GM20431 (cell line): ENCODE results near the gene SNAPC1.

Source experiments
- in situ Hi-C: fragments of 300-500 bp; cut with MseI, MboI; formaldehyde crosslinking; loops from one replicate; pipeline ENCODE4 v1.15.0; 2020; ENCODE audit warnings: low sequenced_read_pairs; ENCODE audit not compliant: unreplicated experiment

The SNAPC1 gene

GRCh38 chr14:61803755-61804154, 41.5 kb downstream of the SNAPC1 start:
- in situ Hi-C loops = no loop called here

GRCh38 chr14:61805451-61805850, 43.2 kb downstream of the SNAPC1 start:
- in situ Hi-C loops = no loop called here

DNA sequence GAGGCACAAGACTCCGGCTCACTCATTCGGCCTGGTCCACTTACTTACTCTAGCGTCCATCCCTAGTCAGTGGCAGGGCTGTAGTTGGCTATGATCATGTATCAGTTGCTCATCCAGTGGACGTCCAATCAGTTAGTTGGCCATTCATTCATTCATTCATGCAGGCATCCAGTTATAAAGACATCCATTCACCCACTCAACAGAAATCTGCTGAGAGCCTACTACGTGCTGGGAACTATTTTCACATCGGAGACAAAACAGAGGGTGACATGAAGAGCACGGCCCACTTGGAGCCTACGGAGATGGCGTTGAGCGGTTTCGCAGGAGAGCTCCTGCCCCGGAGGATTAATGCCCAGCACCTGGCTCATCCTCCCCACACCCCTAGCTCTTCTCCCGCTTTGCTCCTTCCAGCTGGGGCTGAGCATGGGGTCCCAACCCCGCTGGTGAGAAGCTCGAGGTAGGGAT, 49.7 kb downstream of the SNAPC1 start:
- in situ Hi-C loops = no loop called here

DNA sequence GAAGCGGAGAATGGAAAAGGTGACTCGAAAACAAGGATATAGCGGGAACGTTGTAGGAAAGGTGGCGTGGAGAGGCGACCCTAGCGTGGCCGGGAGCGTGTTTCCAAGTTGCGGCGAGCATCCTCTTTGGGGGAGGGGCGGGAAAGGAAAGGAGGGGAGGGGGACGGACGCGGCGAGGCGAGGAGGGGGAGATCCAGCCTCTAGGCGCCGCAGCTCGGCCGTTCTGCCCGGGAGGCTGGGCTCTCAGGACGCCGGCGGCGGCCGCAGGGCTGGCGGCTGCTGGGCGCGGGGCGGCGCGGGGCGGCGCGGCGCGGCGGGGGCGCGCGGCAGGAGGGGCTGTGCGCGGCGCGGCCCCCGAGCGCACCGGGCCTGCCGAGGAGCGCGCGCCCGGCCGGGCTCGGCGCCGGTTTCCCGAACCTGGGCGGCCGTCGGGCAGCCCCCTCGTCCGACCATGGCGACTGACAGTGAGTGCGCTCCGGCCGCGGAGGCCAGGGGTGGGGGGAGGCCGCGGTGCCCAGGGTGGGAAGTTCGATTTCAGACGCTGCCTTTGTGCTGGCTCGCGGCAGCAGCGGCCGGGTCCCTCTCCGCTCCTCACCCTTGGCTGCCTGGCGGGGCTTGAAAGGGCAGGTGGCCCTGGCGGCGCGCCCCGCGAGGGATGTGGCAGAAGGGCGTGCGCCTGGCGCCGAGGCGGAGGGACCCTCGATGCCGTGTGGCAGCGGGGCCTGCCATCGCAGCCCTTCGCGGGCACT, 50.3 kb downstream of the SNAPC1 start, which contains the start of gene SYT16:
TSS of gene SYT16 (plus strand) at position 357 of the 749 bp plus-strand sequence.
- in situ Hi-C loops = no loop called here

DNA sequence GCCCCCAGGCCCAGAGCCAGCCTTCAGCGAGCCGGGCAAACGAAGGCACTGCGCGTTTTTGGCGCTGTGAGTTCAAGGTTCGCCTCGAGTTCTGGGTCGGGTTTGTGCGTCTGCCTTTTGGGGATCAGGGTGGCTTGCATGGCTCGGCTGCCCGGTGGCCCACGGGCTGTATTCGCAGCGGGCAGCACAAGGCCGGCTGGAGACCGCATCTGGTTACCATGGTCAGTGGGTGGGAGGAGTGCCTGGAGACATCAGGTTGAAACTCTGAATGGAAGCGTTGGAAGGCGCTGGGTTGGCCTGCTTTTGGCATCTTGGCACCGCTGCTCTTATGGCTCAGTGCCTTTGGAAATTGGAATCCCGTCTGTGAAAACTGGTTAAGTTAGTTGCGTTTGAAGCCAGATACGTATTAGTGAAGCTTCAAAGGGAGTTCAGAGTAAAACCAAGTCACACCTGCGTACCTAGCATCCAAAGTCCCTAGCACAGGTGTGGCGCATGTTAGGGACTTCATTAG, 50.9 kb downstream of the SNAPC1 start:
- in situ Hi-C loops = no loop called here

DNA sequence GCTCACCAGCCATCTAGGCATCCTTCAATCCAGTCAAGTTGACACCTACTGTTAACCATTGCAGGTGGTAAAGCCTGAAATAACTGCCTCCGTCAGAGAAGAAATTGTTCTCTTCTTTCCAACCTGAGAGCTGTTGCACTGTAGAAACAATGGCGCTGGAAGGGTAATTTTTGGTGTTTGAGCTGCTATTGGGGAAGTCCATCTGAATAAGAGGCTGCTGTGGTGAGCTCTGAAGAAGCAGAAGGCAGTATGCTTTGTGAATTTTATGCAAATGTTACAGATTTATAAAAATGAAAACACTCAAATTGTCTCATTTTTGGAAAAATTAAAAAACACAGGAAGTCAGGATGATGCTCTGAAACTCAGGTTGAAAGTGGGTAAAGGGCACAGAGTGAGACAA, 60.2 kb downstream of the SNAPC1 start:
- in situ Hi-C loops = no loop called here

DNA sequence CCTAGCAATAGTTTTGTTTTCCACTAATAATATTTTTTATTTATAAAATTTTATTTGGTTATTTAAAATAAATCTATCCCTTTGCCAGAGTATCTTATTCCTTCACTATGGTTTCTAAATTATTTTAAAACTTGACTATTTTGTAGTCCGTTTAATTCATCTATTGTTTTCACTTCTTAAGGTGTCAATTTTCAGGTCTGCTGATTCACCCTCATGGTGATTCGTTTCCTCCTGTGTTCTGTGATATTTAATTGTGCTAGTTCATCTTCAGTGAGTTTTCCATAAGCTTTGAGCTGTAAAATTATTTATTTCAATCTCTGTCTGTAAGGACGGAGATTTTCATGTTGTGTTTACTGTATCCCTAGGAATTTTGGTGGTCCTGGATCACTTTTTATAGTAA, 70.6 kb downstream of the SNAPC1 start:
- in situ Hi-C loops = loop anchor here (10.0 kb wide), 1 partner anchor 378 kb away; no protein-coding TSS in a partner anchor

DNA sequence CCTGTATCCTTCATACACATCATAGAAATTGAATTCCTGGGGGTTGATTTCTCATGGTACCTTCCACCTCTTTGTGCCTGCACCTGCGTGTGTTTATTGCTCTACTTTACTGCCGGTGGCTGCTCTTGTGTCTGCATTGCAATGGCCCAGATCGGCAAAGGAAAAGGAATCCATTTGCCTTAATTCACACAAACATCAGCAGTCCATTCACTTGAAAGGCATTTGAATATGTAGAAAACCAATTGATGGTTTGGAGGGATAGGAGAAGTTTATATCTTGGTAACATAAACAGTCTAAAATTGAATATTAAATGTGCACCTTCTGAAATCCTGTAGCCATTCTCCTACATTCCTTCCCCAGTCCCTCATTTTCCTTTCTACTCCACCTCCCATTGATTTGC, 74.0 kb downstream of the SNAPC1 start:
- in situ Hi-C loops = loop anchor here (10.0 kb wide), 1 partner anchor 381 kb away; no protein-coding TSS in a partner anchor

GRCh38 chr14:61836807-61837206, 74.6 kb downstream of the SNAPC1 start:
- in situ Hi-C loops = loop anchor here (10.0 kb wide), 1 partner anchor 382 kb away; no protein-coding TSS in a partner anchor

GRCh38 chr14:61837336-61838229, 75.4 kb downstream of the SNAPC1 start:
- in situ Hi-C loops = loop anchor here (10.0 kb wide), 1 partner anchor 383 kb away; no protein-coding TSS in a partner anchor

- in situ Hi-C loops = loop anchor here (10.0 kb wide), 1 partner anchor 384 kb away; no protein-coding TSS in a partner anchor
These were observed 76.5 kb downstream of the SNAPC1 start for GRCh38 chr14:61838661-61839245.

GRCh38 chr14:61839507-61839906, 77.3 kb downstream of the SNAPC1 start:
- in situ Hi-C loops = loop anchor here (10.0 kb wide), 1 partner anchor 385 kb away; no protein-coding TSS in a partner anchor

DNA sequence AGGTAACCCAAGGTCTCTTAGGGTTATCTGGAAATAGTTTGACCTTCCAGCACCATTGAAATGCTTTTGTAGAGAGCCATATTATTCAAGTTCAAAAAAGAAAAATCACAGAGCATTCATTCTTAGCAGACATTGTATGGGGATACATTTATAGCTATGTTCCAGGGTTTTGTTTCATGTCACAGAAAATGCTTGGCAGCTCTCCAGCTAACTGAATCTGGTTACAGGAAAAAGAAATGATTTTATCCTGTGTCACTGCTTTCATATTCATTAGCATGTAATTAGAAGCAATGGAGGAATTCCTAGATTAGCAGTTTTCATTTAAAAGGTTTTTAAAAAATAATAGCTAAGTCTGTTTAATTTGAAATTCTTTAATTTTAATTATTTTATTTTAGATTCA, 78.9 kb downstream of the SNAPC1 start:
- in situ Hi-C loops = no loop called here
